Right lobe of liver (tissue), 6 donors: ENCODE results near the gene OR6C65. TPM values are rescaled to one million over a fixed set of nuclear protein-coding genes. Genes with fewer than 3 reads are reported as not detected.
"Not testable (repeated sequence)": the region's sequence is repeated elsewhere in the genome, so short reads cannot be mapped to it uniquely, and the experiment has no call there.

Experiments
- ATAC-seq, 4 donors: fragments of 200-7000 bp; cut with Tn5 transposase; one replicate each; pipeline ENCODE4 v1.9.1; 2020; ENCODE audit warnings: mild to moderate bottlenecking in 4 of 4, moderate library complexity in 4 of 4
- DNase-seq, 3 donors: peaks; one replicate each; pipeline ENCODE4 v3.0.0-alpha.2; 2020
- H3K27ac ChIP-seq, 3 donors: fragments of 200-600 bp; one replicate each; pipeline ENCODE4 v1.8.0; 2022
- H3K27me3 ChIP-seq, 2 donors: fragments of 200-600 bp; one replicate each; pipeline ENCODE4 v1.8.0; 2022
- H3K36me3 ChIP-seq, 4 donors: fragments of 200-600 bp; sonication (generic) in 1 of 4; one replicate each; pipeline versions ENCODE4 v1.5.1 to v1.8.0; 2017 to 2022; ENCODE audit warnings: control low read depth in 1 of 4
- H3K4me1 ChIP-seq, 4 donors: fragments of 200-600 bp; sonication (generic) in 1 of 4; one replicate each; pipeline versions ENCODE4 v1.5.1 to v1.8.0; 2017 to 2022; ENCODE audit warnings: control low read depth in 1 of 4
- H3K4me3 ChIP-seq, 3 donors: fragments of 200-600 bp; one replicate each; pipeline ENCODE4 v1.8.0; 2022
- H3K9me3 ChIP-seq, 4 donors: fragments of 200-600 bp; sonication (generic) in 1 of 4; one replicate each; pipeline versions ENCODE4 v1.5.1 to v1.8.0; 2017 to 2022; ENCODE audit warnings: control low read depth in 1 of 4
- CTCF ChIP-seq, 4 donors: fragments of 200-600 bp in 3 of 4; fragments of 450-650 bp in 1 of 4; IDR thresholded peaks; one replicate each; pipeline versions ENCODE4 v1.5.1 to v1.8.0; 2016 to 2022; ENCODE audit warnings: antibody characterized with exemption in 4 of 4, mild to moderate bottlenecking in 2 of 4
- POLR2A ChIP-seq: fragments of 450-650 bp; IDR thresholded peaks from one replicate; pipeline ENCODE4 v1.6.1; 2017; ENCODE audit warnings: antibody characterized with exemption, mild to moderate bottlenecking
- WGBS: methylation state at CpG from one replicate; pipeline ENCODE4 v1.1.6; 2018; ENCODE audit warnings: low coverage, low lambda C conversion rate; ENCODE audit not compliant: insufficient coverage; ENCODE audit errors: missing lambda C conversion rate; 5-methylcytosine and 5-hydroxymethylcytosine counted together
- intact Hi-C, 2 donors: fragments of 100-400 bp; cut with DNase I; formaldehyde crosslinking; loops; one replicate each; pipeline versions ENCODE4 v1.11.2 to v1.14.1; 2022
- long read RNA-seq: library from polyadenylated mRNA; unstranded; transcript quantifications from one replicate; pipeline ENCODE4 v2.0.0, GENCODE V29; 2019
- total RNA-seq, 6 experiments: library from RNA; depleted of rRNA in 2 of 6; stranded (reverse); fragments of >200 nt in 2 of 6; fragmentation: NEBNext Ultra II Directional in 3 of 6; extraction: Animal tissue kit (Norgen Biotek cat#: 25700) in 3 of 6; gene quantifications; one replicate each; pipeline versions ENCODE4 v1.1.0 to v1.2.4, GENCODE V29; 2016 to 2023
- donor health status: DM: no; HTN: yes; CAD: no.
- donor health status: DM: no; HTN: no; CAD: no.
- donor health status: DM: no; HTN: no; CAD: no.
- donor health status: DM: no; HTN: yes; CAD: no.
- donor health status: DM: no; HTN: yes; CAD: no.

Gene OR6C65
- not detected for total RNA-seq
- long read RNA-seq = 0 reads

- H3K36me3 ChIP-seq = no peaks in the 10 kb centered on the region
- H3K27ac ChIP-seq = no peak within 1 kb of the TSS
- no peak within 1 kb of the TSS for H3K4me3 ChIP-seq
- DNase-seq (no peak), ATAC-seq (no peak)
- TF ChIP-seq POLR2A (no peak), CTCF (IDR thresholded peaks at IDR 0.05) (no peak)
- intact Hi-C loops = no loop called here
- H3K4me1 ChIP-seq = no peaks in the 10 kb centered on the region
- H3K27me3 ChIP-seq = no peaks in the 10 kb centered on the region
- WGBS = 80% methylated on average over 1 of the region's 1 CpG
- no peaks in the 10 kb centered on the region for H3K9me3 ChIP-seq
Measured at GRCh38 chr12:55400229-55400628, at the start of gene OR6C65. TSS of gene OR6C65 (plus strand) at chr12:55400529. CDS start at chr12:55400529, 0 bp downstream.

GRCh38 chr12:55355338-55355737 lies 45.0 kb upstream of the OR6C65 start:
- H3K27me3 ChIP-seq, DNase-seq, H3K27ac ChIP-seq, H3K9me3 ChIP-seq, intact Hi-C loops, ATAC-seq, H3K4me1 ChIP-seq, H3K36me3 ChIP-seq, H3K4me3 ChIP-seq: not testable (repeated sequence)
- WGBS = 61% methylated on average over 4 of the region's 4 CpGs

GRCh38 chr12:55362675-55363074 lies 37.7 kb upstream of the OR6C65 start, which contains the start of gene OR6C75:
TSS of gene OR6C75 (plus strand) at chr12:55362975. CDS start at chr12:55365111, 2,136 bp downstream.
- H3K4me1 ChIP-seq = no peaks in the 10 kb centered on the region
- no peaks in the 10 kb centered on the region for H3K9me3 ChIP-seq
- WGBS = 77% methylated on average over 4 of the region's 4 CpGs
- intact Hi-C loops = no loop called here
- DNase-seq (no peak), ATAC-seq (no peak)
- H3K4me3 ChIP-seq = no peak within 1 kb of the TSS
- TF ChIP-seq CTCF (IDR thresholded peaks at IDR 0.05) = no peak
- TF ChIP-seq POLR2A = no peak
- H3K36me3 ChIP-seq = no peaks in the 10 kb centered on the region
- H3K27me3 ChIP-seq = no peaks in the 10 kb centered on the region
- H3K27ac ChIP-seq = no peak within 1 kb of the TSS

- 57% methylated on average over 3 of the region's 3 CpGs for WGBS
- intact Hi-C loops = no loop called here
- ATAC-seq (no peak), DNase-seq (no peak)
- TF ChIP-seq CTCF (IDR thresholded peaks at IDR 0.05) = no peak
- no peak for TF ChIP-seq POLR2A
- Histone ChIP-seq H3K4me1 (no peaks in the 10 kb centered on the region), H3K4me3 (no peak overlapping the region), H3K36me3 (no peaks in the 10 kb centered on the region), H3K9me3 (no peaks in the 10 kb centered on the region), H3K27ac (no peak overlapping the region), H3K27me3 (no peaks in the 10 kb centered on the region)
Measured at GRCh38 chr12:55365086-55365485, 35.2 kb upstream of the OR6C65 start.

GRCh38 chr12:55372521-55372920 lies 27.8 kb upstream of the OR6C65 start:
- no peaks in the 10 kb centered on the region for H3K4me1 ChIP-seq
- TF ChIP-seq POLR2A (no peak), CTCF (IDR thresholded peaks at IDR 0.05) (no peak)
- no peaks in the 10 kb centered on the region for H3K36me3 ChIP-seq
- no peak for DNase-seq
- peaks cover 0 to 3% of the 10 kb centered on the region in 2 donors for H3K27me3 ChIP-seq
- ATAC-seq = no peak
- intact Hi-C loops = no loop called here
- no peaks in the 10 kb centered on the region for H3K9me3 ChIP-seq
- H3K27ac ChIP-seq = no peak overlapping the region
- no peak overlapping the region for H3K4me3 ChIP-seq
- 70% methylated on average over 4 of the region's 4 CpGs for WGBS
